Stimulated activated CD8-positive, alpha-beta memory T cell treated with anti-CD3 and anti-CD28 coated beads, Interleukin-7, amount 100 ng/mL, for 1 hour (primary cell): ENCODE measurements around the gene SERPINB1.
"Not testable (repeated sequence)": the region's sequence is repeated elsewhere in the genome, so short reads cannot be mapped to it uniquely, and the experiment has no call there.

Source experiments
- DNase-seq, 2 donors: peaks; one replicate each; pipeline ENCODE4 v3.0.0-alpha.2; 2020; ENCODE audit warnings: low read depth in 2 of 2

The SERPINB1 gene

GRCh38 chr6:2818593-2818992, 23.1 kb downstream of the SERPINB1 start:
- DNase-seq = no peak

DNA sequence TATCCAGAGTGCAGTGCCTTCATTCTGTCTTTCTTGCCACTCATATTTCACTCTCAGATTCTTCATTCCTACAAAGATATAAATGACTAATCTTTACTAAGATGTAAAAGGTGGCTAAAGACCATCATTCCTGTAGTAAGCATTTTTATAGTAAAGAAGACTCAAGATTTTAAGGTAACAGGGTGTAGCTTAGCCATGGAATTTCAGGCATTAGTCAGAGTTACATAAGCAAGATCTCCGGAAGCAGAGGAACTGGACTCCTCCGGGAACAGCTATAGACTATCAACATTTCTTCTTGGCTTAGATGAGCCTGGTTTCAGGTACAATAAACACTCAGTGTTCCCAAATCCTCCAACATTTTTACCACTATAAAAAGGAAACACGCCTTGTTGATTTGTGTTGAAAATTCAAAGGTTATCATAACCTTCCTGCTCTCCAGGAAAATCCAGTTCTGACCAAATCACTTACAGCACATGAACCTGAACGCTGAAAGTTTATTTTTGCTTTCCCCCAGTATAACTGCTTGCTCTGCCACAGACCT, 23.7 kb downstream of the SERPINB1 start:
- DNase-seq = no peak

DNA sequence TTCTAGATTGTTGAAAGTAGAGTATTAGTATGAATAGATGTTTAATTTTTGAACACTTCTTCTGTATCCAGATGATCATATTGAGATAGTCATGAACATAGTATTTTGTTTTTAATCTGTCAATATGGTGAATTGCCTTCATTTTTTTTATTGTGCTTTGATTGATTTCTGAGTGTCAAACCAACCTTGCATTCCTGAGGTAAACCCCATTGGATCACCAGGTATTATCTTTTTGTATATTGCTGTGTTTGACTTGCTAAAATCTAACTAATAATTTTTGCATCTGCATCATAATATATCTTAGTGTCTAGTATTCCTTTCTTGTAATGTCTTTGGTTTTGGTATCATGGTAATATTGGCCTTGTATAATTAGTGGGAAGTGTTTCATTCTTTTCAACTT, 25.5 kb downstream of the SERPINB1 start:
- no peak for DNase-seq

DNA sequence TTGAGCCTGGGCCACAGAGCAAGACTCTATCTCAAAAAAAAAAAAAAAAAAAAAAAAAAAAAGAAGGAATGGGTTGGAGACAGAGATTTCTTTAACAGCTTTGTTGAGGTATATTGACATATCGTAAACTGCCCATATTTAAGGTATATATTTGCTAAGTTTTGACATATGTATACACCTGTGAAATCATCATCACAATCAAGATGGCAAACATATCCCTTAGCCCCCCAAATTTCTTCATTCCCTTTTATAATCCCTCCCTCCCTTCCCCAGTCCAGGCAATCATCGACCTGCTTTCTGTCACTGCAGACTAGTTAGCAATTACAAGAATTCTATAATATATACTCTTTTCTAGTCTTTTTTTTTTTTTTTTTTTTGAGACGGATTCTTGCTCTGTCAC, 29.0 kb downstream of the SERPINB1 start:
- no peak for DNase-seq

DNA sequence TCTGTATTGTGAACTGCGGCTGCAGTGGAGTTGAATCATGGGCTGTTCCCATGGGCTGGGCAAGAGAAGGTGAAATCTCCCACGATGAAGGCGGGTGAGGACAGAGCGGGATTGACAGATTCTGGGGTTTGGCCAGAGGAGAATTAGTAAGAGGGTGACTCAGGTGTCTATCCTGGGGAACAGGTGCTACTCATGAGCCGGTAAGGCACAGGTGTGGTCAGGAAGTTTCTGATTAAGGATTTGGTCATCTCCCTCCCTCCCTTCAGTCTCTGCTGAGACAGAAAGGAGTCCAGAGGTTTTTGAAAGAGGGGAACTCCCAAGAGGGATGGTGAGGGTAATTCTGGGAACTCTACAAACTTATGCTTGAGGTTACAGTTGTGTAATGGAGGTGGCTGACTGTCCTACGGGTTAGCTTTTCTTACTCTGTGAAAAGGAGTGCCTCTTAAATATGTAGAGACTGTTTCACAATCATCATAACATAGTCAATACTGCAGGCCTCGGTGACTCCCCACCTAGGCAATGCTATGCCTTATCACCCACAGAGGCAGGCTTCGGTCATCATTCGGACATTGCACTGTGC, 31.5 kb downstream of the SERPINB1 start:
- DNase-seq = no peak

GRCh38 chr6:2809015-2809414, 32.6 kb downstream of the SERPINB1 start:
- DNase-seq = no peak

DNA sequence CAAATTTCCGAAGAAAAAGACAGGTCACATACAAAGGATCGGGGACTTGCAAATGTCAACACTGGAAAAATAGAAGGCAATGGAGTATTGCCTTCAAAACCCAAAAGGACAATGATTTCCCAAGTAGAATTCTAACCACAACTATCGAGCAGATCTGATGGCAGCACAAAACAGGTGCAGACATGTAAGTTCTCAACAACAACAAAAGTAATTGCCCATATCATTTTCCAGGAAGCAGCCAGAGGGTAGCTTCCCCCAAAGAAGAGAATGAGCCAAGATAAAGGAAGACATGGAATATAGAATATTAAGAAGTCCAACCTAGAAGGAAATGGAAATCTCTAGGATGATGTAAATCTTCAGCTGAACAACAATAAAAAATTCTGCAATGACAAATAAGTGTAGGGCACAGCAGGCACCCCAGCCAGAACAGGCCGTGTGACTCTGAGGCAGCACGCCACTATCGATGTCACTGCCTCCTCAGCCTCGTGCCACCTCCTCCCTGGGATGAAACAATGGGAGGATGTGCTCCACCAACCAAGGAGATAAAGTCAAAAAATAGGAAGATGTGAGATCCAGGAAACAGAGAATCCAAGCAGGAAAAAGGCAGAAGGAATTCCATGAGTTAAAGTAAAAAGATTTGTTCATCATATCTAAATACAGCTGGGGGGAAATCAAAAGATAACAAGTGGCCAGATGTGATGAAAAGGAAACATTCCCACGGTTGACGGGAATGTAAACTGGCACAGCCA, 34.1 kb downstream of the SERPINB1 start:
- no peak for DNase-seq

- no peak for DNase-seq
Observed at GRCh38 chr6:2806644-2807043, 35.0 kb downstream of the SERPINB1 start.

- no peak for DNase-seq
Observed at GRCh38 chr6:2805031-2805430, 36.6 kb downstream of the SERPINB1 start.

DNA sequence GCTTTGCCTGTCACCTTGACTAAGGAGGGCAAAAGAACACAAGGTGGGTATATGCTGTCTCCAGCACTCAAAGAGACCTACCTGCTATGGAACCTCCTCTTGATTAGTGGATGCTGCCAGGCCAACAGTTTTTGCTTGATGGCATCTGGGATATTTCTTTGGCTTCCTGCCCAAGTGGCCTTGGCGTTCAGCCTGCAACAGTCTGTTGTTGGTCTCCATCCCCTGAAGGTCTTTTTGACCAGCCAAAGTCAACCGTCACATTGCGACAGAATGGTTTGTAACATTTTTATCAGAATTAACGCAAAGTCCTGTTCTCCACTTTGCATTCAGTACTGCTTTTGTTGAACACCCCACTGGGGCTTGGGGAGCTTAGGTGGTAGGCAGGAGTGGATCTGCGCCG, 37.1 kb downstream of the SERPINB1 start:
- DNase-seq = no peak

DNA sequence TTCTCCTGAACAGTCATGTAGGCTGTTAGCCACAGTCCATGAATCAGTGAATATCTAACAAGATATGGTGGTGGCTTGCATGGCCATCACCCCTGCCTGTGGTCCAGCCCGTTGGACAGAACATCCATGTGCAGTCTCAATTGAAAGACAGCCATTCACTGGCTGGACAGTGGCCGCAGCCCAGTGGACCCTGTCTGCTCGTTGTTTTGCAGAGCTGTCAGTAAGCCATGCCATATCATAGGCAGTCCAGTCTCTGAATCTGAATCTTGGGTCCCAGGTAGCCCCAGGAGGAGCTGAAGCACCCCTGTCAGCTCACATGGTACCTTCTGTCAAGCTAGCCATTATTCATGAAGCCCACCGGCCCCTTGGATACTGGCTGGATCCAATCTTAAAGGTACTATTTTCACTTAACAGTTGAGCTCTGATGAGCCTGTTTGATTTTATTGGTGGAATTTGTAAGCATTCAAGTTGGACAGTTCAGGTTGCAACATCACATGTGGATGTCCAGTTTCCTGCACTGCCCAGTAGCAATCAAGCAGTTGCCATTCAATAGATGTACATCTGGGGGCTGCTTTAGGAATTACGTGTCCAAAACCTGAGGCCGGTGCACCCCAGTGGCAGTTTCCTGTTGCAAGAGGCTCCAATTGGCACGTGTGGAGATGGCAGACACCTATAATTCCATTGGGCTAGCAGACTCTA, 37.8 kb downstream of the SERPINB1 start:
- DNase-seq = no peak

DNA sequence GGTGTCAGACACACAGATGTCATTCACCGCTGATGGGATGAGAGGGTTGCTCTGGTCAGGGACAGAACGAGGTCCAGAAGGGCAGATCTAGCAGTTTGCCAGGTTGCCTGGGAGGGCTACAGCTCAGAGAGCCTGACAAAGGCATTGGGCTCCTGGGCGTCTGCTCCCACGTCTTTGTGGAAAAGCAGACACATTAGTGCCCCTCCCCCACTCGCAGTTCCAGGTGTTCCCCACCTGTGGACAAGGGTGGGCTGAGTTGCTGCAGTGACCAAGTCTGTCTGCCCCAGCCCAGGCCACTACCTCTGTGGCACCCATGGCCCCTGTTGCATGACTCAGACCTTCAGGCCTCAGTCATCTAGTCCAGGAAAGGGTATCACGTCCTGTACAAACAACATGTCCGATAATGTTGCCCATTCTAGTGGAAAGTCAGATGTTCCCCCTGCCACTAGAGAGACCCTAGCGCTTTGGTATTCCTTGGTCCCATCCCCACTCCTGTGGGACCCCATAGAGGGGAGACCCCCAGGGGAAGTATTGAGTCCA, 39.1 kb downstream of the SERPINB1 start:
- DNase-seq = no peak

DNA sequence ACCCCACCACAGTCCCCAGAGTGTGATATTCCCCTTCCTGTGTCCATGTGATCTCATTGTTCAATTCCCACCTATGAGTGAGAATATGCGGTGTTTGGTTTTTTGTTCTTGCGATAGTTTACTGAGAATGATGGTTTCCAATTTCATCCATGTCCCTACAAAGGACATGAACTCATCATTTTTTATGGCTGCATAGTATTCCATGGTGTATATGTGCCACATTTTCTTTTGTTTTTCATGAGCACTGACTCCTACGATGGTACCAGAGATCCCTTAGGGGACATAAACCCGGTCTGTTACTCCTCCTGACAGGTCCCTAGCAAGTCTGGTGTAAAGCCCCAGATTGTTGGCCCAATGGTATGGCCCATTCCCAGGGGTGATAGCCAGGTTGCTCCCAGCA, 40.0 kb downstream of the SERPINB1 start:
- not testable (repeated sequence) for DNase-seq

DNA sequence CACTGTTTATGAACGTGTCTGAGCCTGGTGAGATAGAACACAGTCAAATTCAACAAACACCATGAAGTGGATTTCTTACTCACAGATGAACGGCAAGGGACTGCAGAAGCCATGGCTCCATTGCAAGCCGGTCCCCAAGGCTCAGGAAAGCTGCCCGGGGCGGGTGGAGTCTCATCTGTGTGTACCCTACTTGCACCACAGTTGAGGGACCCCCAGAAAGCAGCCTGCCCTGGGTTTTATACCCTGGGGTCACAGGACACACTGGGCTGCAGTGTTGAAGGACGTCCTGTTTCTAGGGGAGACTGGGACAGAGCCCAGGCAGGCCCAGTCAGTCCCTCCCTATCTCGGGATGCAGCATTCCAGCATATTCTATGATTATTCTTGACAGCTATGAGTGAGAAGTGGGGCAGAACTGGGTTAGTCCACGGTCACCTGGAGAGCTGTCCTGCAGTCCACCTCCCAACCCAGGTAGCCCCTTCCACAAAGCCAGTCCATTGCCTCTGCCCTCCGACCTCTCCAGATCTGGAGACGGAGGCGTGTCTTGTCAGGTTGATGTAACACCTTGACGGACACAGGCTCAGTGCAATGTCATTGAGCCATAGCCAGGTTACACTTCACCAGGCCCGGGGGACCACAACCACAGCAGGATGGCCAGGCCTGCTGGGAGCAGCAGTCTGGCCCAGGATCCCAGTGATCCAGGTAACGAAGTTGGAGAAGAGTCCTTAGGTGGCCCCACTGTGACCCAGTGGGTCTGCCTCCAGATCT, 40.9 kb downstream of the SERPINB1 start:
- DNase-seq = no peak

DNA sequence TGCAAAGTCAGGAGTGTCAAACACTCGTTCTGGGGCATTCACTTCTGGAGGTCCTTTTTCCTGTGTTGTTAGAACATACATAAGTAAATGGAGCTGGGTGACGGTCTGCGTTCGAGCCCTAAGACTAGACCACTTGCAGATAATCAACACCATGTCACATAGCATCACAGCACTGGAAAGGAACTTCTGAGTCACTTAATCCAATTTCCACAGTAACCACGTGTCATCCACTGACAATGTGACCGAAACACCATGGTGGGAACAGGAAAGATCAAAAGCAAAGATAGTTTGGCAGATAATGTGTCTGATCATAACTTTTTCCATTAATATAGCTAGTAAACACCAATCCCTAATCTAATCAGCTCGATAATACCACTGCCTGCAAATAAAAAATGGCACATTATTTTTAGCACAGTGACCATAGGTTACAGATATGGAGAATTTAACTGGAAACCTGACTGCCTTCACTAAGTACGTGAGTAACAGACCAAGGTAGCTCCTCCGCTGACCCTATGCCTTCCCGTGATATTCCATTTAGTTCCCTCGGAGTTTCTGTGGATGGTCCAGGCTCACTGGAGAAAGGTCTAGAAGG, 41.6 kb downstream of the SERPINB1 start:
- no peak for DNase-seq

DNA sequence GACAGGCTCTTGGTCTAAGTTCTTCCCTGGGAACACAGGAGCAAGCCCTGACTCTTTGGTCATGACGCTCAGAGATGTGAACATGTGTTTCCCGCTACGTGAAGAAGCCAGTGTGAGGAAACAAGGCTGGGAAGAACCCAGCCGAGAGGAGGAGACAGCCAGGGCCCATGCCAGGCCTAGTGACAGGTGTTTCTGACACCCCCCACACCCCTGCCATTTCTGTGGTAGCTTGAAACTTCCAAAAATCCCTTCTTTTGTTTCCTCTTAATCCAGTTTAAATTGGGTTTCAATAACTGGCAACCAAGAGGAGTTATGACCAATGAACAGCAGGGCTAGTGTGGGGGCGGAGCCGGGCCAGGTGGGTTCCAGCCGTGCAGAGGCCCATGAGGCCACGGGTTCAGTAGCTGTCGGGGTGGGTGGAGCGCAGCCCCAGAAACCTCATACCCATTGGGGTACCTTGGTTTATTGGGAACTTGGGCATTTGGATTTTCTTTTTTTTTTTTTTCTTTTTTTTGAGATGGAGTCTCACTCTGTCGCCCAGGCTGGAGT, 43.0 kb downstream of the SERPINB1 start:
- DNase-seq = no peak

- no peak for DNase-seq
Observed at GRCh38 chr6:2797564-2798031, 44.1 kb downstream of the SERPINB1 start.

DNA sequence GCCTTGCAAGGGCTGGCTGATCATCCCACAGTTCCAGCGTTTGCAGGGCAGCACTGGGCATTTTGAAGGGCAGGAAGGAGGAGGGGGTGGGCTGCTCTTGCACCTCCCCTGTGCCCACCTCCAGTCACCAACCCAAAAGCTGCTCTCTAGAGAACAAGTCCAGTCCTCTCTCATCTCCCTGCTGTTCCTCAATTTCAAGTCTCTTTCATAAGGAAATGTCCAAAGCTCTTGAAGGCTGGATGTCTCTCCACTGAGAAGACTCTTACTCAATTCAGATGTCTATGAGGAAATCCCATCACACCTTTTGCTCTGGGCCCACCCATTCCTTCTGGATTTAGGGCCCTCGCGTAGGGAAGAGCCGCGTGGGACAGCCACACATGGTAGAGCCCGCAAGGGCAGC, 44.8 kb downstream of the SERPINB1 start:
- DNase-seq = no peak

- no peak for DNase-seq
Observed at GRCh38 chr6:2795956-2796355, 45.7 kb downstream of the SERPINB1 start.

GRCh38 chr6:2795162-2795561, 46.5 kb downstream of the SERPINB1 start:
- DNase-seq = no peak

DNA sequence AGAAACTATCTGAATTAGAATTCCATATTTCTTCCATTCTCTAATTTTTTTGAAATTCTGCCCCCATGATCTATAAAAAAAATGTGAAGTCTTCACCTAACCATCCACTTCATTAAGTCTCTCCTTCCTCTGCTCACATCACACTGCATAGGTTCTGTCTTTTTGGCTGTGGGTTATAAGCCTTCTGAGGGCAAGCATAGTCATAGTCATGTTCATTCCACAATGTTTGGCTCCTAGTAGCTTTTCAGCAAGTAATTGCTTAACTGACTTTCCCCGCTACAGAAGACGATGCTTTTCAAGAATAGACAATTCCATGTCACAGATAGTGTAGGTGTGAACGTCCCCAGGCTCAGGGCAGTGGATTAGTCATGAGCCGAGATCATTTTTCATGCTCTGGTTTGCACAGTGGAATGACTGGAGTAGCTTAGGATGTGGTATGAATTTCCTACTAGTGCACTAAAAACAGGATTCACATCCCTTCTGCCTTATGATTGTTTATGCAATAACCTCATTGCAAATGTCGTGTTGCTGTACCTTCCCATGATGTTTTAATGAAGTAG, 47.4 kb downstream of the SERPINB1 start:
- no peak for DNase-seq
